HG02981 (cell line): ENCODE data around the gene PCLO.

Experiments used
- ATAC-seq: cut with Tn5 transposase; IDR thresholded peaks from one replicate; pipeline ENCODE4 v1.9.1; 2021; ENCODE audit warnings: mild to moderate bottlenecking, moderate library complexity; ENCODE audit not compliant: unreplicated experiment

Gene PCLO, protein sequence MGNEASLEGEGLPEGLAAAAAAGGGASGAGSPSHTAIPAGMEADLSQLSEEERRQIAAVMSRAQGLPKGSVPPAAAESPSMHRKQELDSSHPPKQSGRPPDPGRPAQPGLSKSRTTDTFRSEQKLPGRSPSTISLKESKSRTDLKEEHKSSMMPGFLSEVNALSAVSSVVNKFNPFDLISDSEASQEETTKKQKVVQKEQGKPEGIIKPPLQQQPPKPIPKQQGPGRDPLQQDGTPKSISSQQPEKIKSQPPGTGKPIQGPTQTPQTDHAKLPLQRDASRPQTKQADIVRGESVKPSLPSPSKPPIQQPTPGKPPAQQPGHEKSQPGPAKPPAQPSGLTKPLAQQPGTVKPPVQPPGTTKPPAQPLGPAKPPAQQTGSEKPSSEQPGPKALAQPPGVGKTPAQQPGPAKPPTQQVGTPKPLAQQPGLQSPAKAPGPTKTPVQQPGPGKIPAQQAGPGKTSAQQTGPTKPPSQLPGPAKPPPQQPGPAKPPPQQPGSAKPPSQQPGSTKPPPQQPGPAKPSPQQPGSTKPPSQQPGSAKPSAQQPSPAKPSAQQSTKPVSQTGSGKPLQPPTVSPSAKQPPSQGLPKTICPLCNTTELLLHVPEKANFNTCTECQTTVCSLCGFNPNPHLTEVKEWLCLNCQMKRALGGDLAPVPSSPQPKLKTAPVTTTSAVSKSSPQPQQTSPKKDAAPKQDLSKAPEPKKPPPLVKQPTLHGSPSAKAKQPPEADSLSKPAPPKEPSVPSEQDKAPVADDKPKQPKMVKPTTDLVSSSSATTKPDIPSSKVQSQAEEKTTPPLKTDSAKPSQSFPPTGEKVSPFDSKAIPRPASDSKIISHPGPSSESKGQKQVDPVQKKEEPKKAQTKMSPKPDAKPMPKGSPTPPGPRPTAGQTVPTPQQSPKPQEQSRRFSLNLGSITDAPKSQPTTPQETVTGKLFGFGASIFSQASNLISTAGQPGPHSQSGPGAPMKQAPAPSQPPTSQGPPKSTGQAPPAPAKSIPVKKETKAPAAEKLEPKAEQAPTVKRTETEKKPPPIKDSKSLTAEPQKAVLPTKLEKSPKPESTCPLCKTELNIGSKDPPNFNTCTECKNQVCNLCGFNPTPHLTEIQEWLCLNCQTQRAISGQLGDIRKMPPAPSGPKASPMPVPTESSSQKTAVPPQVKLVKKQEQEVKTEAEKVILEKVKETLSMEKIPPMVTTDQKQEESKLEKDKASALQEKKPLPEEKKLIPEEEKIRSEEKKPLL (N-terminal part only)

DNA sequence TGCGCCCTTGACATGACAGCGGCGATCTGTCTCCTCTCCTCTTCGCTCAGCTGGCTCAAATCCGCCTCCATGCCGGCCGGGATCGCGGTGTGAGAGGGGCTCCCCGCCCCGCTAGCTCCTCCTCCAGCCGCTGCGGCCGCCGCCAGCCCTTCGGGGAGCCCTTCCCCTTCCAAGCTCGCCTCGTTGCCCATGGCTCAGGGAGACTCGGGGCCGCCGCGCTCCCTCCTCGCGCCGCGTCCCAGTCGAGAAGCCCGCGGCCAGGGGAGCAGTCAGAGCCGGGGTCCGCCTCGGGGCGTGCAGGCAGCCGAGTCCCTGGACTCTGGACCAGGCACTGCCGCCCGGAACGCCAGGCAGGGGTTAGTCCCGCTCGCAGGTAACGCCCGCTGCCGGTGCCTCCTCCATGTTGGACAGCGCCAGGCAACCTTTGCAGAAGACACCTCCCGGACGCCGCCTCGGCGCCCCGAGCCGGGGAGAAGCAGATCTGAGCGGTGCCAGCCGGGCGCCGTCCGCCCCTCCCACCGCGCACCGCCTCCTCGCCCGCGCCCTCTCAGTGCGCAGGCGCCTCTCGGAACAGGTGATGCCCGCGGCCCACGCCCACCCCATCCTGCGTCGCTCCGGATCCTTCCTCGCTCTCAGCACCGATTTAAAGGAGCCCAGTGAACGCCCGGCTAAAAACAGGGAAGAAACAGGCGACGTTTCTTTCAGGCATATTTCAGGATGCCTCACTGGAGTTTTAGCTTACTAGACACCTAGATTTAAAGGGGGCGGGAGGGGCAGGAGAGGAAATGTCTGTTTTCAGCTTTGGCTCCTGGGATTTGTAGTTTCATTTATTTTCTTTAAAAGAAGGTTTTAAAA is at the start of gene PCLO:
Gene PCLO (minus strand): TSS at position 483 of the 855 bp plus-strand sequence. CDS start 292 bp downstream, at position 191.
- peak; percentile 94 for ATAC-seq

DNA sequence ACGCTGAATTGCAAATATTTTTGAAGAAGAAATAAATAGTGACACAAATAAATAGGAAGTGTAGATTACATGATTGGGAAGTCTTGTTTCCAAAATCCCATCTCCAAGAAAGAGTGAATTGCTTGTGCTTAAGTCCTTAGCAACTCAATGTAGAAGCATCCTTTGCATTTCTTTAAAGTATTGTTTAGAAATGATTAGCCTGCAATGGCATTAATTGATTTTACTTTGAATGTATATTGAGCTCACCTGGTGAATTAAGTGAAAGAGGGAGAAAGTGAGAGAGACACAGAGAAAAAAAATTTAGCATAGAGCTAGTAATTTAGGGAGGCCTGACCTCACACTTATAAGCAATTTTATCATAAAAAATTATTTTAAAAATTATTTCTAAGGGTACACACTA is 49.0 kb upstream of the PCLO start:
- ATAC-seq, result no peak

DNA sequence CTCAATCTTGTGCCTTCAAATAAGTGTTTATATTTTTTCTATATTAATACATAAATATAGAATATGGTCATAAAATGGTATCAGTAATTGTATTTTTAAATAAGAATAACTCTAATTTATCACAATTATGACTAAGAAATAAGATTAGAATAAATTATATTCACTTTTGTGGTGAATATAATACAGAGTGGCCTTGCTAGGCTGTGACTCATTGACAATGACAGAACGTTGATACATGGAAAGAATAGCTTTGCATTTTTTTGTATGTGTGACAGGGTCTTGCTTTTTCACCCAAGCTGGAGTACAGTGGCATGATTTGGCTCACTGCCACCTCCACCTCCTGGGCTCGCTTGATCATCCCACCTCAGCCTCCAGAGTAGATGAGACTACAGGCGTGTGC is 47.8 kb upstream of the PCLO start:
- no peak for ATAC-seq

DNA sequence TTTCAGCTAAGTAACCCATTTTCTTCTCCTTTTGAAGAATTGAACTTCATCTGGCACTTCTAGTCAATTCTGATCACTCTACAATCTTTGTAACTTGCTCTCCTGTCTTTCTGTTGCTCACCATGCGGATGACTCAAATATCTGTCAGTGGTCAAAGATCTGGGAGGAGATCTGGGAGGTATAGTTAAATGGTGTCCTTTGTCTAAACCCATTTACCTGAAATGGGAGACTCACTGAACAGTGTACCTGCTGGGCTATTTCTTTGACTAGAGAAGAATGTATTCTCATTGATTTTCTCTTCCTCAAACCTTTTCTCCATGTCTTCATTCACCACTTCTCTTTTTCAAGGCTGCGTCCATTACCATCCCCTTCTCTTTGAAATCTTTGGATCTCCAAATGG is 42.0 kb upstream of the PCLO start:
- ATAC-seq, result no peak

DNA sequence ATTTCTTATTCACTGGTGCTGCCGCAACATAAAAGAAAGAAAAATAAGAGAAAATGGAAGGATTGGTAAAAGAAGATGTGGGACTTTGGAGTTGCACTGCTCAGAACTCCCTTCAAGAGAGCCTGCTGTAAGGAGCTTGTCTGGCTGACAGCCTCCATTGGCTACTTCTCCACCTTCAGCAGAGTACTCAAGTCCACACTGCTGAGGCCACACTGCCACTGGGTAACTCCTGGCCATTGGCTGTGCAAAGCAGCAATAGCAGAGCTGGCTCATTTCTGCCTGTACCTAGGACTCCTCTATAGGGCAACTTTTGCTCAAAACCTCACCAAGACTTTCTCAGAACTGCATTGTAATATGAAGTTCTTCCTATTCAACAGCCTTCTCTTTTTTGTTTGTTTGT is 38.7 kb upstream of the PCLO start:
- ATAC-seq, result no peak

DNA sequence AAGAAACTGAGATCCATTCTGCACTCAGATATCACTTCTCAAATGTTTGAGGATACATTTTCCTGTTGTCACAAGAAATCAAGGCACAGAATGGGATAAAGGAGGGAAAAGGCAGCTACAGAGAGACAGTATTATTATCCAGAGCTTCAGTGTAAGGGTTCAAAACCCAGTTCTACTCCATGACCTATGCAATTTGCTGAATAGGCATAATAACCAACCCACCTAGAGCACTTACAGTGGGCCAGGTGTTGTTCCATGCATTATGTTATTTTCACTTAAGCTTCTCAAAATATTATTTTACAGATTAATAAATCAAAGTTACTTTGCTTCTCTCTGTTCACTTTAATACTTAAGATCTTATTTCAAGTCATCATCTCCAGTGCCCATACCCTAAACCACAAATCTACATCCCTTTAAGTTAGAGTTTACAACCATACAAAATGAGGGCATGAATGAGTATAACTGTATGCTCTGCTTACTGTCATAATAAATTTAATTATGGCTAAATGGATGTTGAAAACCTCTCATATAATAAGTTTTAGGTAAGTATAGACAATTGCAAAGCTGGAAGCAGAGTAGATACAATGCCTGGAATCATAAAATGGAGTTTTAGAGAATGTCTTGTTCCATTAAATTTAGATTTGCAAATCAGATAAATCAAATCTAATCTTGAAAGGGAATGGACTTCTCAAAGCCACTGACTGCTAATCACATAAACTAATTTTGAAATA is 28.1 kb upstream of the PCLO start:
- no peak for ATAC-seq

DNA sequence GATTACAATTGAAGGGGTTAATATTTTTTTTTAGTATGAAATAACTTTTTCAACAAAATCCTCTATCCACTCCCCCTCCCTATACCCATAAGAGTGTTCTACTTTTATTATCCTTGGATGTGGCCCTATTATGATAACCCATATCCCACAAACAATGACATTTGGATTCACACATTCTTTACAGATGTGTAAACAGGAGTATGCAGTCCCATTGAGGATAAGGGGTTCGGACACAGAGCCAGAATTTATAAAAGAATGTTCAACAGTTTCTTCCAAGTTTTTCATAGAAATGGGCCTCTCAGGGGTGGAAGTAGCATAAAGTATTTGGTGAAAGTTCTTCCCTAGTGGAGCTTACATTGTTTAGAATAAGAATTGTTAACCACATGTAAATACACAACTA is 16.1 kb upstream of the PCLO start:
- no peak for ATAC-seq

DNA sequence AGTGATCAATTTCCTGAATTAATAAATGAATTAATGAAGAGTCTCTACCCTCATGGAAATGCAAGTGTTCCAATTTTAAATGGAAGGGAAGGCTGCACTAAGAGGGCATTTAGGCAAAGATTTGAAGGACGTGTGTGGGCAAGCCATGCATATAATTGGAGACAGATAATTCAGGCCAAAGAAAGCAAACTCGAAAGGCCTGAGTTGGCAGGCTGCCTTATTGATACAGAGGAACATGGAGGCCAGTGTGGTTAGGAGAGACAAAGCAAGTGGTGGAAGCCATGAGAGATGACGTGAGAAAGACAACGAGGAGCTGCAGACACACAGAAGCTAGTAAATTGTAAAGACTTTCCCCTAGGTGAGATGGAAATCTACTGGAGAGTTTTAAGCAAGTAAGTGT is 15.4 kb upstream of the PCLO start:
- ATAC-seq, result no peak

DNA sequence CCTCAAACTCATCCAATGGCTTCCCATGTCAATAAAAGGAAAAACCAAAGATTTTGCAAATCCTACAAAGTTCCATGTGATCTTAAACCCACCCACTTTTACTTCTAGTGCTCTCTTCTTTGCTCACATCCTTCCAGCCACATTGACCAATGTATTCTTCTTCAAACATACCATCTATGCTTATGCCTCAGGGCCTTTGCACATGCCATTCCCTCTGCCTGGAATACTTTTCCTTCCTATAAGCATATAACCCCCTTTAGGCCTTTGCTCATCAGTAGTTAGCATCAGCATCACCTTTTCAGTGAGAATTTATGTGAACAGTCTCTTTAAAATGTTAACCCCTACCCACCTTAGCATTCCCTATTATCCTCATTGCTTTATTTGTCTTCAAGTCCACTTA is 11.0 kb upstream of the PCLO start:
- ATAC-seq, result no peak

DNA sequence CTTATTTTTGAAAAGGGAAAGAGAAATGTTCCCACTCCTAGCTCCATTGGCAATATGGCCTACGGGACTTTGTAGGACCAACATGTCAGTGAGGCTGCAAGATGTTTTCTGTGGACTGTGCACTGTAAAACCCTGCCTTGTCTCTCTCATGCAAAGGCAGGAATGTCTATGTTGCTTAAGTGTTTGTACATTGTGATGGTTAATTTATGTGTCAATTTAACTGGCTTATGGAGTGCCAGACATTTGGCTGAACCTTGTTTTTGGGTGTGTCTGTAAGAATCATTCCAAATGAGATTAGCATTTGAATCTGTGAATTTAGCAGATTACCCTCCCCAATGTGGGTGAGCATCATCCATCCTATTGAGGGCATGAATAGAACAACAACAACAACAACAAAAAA is 4.1 kb upstream of the PCLO start:
- no peak for ATAC-seq

DNA sequence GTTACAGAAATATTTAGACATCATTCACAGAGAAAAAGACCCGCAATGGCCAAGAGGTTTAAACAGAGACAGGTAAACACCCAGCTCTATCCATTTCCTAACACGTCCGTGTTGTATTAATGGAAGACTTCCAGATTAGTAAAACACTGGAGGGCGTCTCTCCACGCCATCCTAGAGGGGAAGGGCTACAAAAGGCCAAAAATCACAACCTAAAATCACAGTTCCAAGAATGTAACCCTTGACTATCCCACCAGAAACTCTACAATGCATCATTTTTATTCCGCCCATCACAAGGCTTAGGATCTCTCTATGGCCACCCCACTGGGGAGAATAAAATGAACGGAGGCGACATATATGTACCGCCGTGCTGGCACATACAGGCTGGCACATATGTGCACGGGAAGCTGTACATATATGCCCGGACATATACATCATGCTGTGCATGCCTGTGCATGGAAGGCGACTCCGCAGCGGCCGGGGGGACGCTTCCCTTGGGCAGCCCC is 734 bp downstream of the PCLO start:
- no peak for ATAC-seq

DNA sequence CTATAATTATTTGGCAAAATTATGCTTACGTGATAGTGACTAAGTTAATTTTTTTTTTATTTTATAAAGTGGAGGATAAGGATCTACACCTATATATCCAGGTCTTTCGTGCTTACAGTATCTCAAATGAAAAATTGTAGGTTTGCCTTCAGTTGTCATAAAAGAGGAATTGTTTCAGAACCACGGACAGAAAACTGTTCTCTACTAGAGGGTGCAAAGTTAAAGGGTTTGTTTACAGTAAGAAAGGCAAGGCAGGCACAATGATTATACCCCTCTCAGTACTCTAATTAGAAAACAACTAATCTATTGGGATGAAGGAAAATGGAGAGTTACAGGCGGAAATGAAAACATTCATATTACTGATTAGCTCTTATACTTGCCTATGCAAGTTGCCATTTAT is 1.5 kb downstream of the PCLO start:
- ATAC-seq, result no peak

DNA sequence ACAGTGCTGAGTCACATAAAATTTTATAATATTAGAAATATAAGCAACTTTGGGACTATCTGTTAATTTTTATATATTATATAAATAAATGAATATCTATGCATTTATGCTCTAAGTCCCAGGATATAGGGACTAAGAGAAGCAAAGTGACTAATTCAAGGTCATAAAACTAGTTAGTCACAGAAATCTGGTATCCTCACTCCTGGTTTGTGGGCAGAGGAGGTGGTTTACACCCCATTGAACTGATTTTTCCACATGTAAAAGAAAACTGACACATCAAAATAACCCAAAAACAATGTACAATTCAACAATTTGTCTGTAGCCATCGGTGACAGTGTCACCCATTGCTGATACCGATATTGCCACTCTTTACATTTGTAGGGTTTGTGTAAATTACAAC is 3.0 kb downstream of the PCLO start:
- ATAC-seq, result no peak

DNA sequence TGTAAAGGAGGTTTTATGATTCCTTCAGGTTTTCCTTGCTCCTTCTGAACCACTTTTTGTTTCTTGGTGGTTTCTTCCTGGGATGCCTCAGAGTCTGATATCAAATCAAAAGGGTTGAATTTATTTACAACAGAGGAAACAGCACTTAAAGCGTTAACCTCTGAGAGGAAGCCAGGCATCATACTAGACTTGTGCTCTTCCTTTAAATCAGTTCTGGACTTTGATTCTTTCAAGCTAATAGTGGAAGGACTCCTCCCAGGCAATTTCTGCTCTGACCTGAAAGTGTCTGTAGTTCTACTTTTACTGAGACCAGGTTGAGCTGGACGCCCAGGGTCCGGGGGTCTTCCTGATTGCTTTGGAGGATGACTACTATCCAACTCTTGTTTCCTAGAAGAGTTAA is 6.7 kb downstream of the PCLO start:
- ATAC-seq, result no peak

DNA sequence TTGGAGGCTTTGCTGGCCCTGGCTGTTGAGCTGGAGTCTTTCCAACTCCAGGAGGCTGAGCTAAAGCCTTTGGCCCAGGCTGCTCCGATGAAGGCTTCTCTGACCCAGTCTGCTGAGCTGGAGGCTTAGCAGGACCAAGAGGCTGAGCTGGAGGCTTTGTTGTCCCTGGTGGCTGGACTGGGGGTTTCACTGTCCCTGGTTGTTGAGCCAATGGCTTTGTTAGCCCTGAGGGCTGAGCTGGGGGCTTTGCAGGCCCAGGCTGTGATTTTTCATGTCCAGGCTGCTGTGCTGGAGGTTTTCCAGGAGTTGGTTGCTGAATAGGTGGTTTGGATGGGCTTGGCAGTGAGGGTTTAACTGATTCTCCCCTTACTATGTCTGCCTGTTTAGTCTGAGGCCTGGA is 7.3 kb downstream of the PCLO start:
- no peak for ATAC-seq

DNA sequence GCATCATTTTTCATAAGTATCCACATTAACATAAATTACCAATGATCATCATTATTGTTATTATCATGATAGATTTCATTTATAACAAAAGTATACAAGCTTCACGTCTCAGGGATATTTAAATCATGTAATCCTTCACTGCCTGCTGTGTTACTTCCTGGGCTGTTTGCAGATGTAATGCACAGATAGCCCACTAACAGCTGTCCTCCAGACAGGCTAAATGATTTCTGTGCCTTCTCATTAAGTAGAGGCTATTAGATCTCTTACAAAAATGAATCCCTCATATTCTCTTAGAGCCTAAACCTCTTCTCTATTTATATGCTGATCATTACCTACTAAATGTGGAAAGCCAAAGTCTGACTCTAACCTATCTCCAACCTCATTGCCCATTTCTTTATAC is 9.3 kb downstream of the PCLO start:
- ATAC-seq, result no peak

DNA sequence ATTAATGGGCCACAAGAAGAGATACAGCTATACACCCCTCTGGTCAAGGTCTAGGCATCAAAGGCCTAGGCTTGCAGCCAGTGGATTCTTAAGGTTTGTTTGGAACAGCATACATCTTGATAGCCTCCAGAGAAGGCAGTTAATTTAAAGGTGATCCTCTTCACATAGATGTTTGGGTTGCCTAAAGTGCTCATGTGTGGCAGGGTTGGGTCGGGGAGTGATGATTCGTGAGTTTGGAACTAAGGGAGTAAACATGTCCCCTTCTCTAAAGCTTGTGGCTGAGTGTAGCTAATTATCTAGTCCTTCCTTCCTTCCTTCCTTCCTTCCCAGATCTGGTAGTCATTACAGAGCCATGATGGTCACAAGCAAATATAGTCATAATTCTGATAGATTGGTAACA is 12.4 kb downstream of the PCLO start:
- no peak for ATAC-seq

DNA sequence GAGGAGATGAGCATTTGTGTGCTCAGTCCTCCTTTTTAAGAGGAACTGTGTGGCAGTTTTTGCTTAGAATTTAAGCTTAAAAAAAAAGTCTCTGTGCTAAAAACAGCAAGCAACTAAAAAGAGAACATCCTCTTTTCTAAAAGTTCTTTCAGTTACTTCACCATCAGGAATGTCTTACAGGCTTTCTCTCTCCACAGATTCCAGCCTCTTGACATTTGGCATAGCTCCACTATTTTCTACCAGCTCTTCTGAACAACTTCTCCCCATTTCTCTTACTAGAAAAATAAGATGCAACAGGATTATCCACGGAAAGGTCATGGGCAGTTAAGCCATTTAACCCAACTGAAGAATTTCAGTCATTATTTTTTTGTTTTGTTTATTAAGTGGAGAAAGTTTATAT is 13.2 kb downstream of the PCLO start:
- ATAC-seq, result no peak

DNA sequence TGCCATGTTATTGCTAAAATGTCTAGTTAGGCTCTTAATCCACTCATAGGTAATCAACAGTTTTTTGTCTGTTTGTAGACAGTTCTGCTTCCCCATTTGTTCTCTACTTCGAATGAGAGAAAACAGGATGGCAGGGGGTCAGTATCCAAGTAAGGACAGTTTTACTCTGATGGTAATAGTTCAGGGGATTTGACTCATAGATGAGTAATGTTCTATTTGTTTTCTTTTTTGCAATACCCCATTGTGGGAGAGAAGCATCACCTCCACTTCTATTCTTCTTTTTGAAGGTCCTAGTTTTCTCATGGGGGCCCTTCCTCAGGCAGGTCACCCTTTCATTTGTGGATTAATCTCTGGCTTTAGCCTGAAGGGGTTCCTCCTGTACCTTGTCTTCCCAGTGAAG is 13.9 kb downstream of the PCLO start:
- no peak for ATAC-seq

DNA sequence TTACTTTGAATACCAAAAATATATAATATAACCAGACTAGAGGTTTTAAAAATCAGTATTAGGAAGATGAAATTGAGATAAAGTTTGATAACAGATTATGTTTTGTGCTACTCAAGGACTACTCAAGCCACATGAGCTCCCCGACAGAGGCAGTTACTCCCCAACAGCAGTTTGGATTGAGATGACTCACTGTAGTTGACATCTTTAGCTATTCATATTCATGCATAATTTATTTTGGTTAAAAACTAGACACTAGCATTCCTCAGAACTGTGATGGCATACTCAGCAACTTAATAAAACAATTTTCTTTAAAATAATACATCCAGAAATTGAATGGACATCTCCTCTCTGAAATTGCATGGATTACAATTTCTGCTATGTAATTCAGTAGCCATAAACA is 19.6 kb downstream of the PCLO start:
- no peak for ATAC-seq
